Astrocyte of the spinal cord (primary cell): ENCODE results near the gene SLC22A4.

Source experiments
- DNase-seq: peaks from one replicate; pipeline ENCODE4 v3.0.0; 2011; ENCODE audit warnings: low read depth, low spot score
- H3K4me3 ChIP-seq: 2 replicates; pipeline ENCODE4 v1.5.1; 2011; ENCODE audit warnings: low read depth, mild to moderate bottlenecking, low read length, moderate library complexity
- in situ Hi-C: cut with HindIII; loops from 2 replicates; pipeline ENCODE4 v1.10.0; 2017; ENCODE audit warnings: low sequenced_read_pairs
- TF ChIP-seq, protein P1 (sequence below): IDR thresholded peaks from 2 replicates; pipeline ENCODE4 v1.5.1; 2012; ENCODE audit warnings: low read depth, mild to moderate bottlenecking, low read length, inconsistent platforms

The SLC22A4 gene

DNA sequence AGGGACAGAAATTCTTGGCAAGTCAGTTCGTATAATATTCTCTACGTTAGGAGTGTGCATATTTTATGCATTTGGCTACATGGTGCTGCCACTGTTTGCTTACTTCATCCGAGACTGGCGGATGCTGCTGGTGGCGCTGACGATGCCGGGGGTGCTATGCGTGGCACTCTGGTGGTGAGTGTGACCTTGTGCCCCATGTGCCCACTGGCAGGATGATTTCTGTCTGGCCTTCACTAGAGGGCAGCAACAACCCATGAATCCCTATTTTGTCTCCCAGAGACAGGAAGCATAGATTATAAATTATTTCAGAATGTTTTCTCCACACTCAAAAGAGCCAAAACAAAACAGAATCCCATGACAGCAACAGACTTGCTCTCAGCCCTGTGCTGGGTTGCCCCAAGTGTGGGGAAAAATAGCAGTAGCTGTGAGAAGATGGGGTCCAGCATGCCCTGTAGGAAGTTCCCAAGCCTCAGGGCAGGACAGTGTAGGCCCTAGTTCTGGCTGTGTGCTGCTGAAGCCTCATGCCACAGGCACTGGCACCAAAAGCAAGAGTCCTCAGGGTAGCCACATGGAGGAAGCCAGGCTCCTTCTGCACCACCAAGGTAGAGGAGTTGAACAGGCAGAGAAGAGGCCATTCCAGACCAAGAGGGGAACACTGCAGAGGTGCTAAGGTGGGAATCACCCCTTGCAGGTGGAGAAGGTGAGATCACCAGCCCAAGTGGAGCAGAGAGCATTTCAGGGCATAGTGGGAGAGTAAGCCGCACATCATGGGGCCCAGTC is 91.3 kb downstream of the SLC22A4 start:
- DNase-seq, result peak; percentile 59
- no peak overlapping the region for H3K4me3 ChIP-seq
- TF ChIP-seq, protein P1, sequence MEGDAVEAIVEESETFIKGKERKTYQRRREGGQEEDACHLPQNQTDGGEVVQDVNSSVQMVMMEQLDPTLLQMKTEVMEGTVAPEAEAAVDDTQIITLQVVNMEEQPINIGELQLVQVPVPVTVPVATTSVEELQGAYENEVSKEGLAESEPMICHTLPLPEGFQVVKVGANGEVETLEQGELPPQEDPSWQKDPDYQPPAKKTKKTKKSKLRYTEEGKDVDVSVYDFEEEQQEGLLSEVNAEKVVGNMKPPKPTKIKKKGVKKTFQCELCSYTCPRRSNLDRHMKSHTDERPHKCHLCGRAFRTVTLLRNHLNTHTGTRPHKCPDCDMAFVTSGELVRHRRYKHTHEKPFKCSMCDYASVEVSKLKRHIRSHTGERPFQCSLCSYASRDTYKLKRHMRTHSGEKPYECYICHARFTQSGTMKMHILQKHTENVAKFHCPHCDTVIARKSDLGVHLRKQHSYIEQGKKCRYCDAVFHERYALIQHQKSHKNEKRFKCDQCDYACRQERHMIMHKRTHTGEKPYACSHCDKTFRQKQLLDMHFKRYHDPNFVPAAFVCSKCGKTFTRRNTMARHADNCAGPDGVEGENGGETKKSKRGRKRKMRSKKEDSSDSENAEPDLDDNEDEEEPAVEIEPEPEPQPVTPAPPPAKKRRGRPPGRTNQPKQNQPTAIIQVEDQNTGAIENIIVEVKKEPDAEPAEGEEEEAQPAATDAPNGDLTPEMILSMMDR, result peak; percentile 76
- in situ Hi-C loops, result no loop called here

DNA sequence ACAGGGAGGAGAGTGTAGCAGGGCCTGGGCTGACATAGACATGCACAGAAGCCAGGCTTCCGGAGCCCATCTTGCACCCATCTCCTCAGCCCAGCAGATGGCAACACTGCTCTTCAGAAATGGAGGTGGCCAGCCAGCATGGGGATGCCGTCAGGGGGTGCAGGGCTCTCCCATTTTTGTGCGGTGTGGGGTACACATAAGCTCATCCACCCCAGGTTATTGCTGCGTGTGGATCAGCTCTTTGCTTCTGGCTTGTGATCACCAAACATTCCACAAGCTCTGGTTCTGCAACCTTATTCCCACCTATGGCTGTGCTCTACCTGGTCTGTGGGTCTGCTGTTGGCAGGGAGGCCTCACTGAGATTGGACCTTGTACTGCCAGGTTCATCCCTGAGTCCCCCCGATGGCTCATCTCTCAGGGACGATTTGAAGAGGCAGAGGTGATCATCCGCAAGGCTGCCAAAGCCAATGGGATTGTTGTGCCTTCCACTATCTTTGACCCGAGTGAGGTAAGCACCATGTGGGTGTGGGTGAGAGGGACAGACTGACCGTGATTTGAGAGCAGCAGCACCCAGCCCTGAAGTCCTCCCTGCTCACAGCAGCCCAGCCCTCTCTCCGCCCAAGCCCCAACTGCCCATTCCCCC is 92.6 kb downstream of the SLC22A4 start:
- H3K4me3 ChIP-seq, result no peak overlapping the region
- TF ChIP-seq, protein P1, result peak; percentile 85
- DNase-seq, result peak; percentile 74
- in situ Hi-C loops, result no loop called here

- TF ChIP-seq, protein P1, result no peak
- H3K4me3 ChIP-seq, result no peak overlapping the region
- in situ Hi-C loops, result no loop called here
- peak; percentile 99 for DNase-seq
Observed at GRCh38 chr5:132387640-132388117, 93.5 kb downstream of the SLC22A4 start.

DNA sequence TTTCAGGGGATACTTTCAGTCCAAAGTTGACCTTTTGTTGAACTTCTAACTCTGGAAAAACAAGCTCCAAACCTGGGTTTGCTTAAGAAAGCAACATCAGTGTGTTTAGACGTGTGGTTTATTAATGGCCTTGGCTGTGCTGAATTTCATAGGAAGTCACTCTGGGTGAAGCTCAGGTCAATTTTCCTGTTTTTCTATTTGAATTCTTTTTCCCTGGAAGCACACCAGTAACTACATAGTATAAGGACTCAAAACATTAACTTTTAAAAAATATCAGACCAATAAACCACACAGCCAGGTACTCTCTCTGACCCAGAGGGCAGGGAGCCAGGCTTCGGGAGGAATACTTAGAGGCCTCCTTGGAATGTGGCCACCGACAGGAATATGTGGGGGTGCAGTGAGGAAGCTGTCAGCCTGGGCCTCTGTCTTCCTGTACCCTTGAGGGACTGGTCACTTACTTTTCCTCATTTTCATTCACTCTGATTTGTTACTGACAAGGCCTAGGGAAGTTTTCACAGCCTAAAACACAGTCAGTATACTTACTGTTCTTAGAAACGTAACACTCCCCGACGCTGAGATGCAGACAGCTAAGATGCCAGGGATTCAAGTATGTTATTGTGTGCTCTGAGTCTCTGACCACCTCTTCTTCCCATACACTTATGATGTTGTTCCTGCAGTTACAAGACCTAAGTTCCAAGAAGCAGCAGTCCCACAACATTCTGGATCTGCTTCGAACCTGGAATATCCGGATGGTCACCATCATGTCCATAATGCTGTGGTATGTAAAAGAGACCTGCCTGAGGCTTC is 94.3 kb downstream of the SLC22A4 start:
- no peak overlapping the region for H3K4me3 ChIP-seq
- in situ Hi-C loops, result no loop called here

GRCh38 chr5:132389051-132389331 is 94.8 kb downstream of the SLC22A4 start:
- in situ Hi-C loops, result no loop called here
- no peak overlapping the region for H3K4me3 ChIP-seq
- TF ChIP-seq, protein P1, result no peak
- no peak for DNase-seq

More for the DNA sequence above, 94.3 kb downstream of the SLC22A4 start:
- DNase-seq, result peak; percentile 75
- TF ChIP-seq, protein P1, result no peak

DNA sequence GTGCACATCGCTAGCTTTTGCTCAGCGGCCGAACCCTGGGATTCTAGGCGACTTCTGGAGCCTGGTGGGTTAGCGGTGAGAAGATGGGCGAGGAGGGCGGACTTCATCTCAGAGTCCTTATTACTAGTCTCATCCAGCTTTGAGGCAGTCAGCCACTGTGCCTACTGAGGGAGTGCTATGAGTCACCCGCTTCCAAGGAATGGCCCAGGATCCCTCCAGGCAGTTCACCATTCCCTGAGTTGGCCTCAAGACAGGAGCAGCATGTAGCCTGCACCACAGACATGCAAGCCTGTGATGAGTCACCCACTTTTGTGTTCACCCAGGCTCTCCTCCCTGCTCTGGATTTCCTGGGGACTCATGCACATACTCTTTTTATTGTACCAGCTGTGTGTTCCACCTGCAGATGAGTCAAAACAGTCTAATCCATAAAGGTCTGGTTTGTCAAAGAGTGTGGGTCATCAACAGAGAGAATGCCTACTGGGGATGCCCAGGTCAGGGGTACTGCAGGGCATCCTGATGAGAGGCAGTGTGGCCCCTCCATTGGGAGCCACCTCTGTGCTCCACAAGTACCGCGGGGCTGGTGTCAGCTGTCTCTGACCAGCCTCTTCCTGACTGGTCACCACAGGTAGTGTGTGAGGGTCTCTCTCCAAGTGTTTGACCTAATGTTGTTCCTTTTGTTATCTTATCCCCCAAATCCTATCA is 95.5 kb downstream of the SLC22A4 start:
- in situ Hi-C loops, result no loop called here
- no peak overlapping the region for H3K4me3 ChIP-seq
- DNase-seq, result peak; percentile 99
- TF ChIP-seq, protein P1, result no peak
